T-helper 2 cell treated with Interferon-gamma antibody and Interleukin-4, amounts not matched to agents 5 μg/mL and 100 μg/mL, for 36 hours (primary cell): Measurements from ENCODE around the gene WNK1.

ENCODE experiments used
- DNase-seq: peaks from one replicate; pipeline ENCODE4 v3.0.0; 2021; ENCODE audit warnings: low spot score
- H3K27ac Mint-ChIP-seq: one replicate; pipeline ENCODE4 v1.8.0; 2021; ENCODE audit warnings: mild to moderate bottlenecking, mixed read lengths
- H3K27me3 Mint-ChIP-seq: one replicate; pipeline ENCODE4 v1.8.0; 2021; ENCODE audit warnings: low read depth, mixed read lengths
- H3K36me3 Mint-ChIP-seq: one replicate; pipeline ENCODE4 v1.8.0; 2021; ENCODE audit warnings: low read depth, mixed read lengths
- H3K4me1 Mint-ChIP-seq: one replicate; pipeline ENCODE4 v1.8.0; 2021; ENCODE audit warnings: low read depth, mixed read lengths
- H3K4me3 Mint-ChIP-seq: one replicate; pipeline ENCODE4 v1.8.0; 2022; ENCODE audit warnings: mild to moderate bottlenecking, moderate library complexity, mixed read lengths
- H3K9me3 Mint-ChIP-seq: one replicate; pipeline ENCODE4 v1.8.0; 2021; ENCODE audit warnings: mixed read lengths

WNK1 gene

DNA sequence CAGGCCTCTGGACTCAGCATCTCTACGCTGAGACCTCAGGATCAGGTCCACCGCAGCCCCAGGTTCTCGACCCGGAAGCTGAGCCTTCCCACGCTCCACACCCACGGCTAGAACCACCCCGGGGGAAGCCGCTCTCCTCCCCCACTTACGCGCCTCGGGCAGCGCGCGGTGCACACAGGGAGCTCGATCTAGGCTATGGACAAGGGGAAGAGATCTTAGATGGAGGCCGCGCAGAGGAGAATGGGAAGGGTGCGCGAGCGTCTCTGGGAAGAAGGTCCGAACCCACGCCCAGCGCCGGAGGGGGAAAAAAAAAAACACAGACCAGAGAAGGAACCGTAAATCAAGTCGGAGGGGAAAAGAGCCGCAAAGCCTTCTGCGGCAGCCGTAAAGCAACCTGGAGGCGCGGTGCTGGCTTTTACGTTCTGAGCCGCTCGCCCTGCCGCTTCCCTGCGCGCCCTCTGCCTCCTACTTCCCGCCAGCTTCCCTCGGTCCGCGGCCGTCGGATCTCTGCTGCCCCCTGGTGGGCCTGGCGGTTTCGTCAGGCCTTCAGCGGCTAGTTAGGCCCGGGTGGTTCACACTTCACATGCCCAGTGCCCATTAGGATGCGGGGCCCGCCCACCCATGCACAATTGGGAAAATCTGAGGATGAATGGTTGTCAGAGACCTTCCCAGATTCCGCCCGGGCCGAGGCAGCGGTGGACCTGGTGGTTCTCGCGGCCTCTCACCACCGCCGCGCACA, 197.2 kb downstream of the WNK1 start, which contains the start of gene RAD52:
TSS of gene RAD52 (minus strand) at position 242 of the 739 bp plus-strand sequence. CDS start 16,636 bp downstream, outside the sequence.
- Mint-ChIP-seq H3K9me3 (no peaks in the 10 kb centered on the region), H3K4me1 (peaks cover 28% of the 10 kb centered on the region), H3K4me3 (peak within 1 kb of the TSS; percentile 94), H3K36me3 (peaks cover 12% of the 10 kb centered on the region), H3K27me3 (no peaks in the 10 kb centered on the region), H3K27ac (peak within 1 kb of the TSS; percentile 87)
- peak; percentile 97 for DNase-seq

DNA sequence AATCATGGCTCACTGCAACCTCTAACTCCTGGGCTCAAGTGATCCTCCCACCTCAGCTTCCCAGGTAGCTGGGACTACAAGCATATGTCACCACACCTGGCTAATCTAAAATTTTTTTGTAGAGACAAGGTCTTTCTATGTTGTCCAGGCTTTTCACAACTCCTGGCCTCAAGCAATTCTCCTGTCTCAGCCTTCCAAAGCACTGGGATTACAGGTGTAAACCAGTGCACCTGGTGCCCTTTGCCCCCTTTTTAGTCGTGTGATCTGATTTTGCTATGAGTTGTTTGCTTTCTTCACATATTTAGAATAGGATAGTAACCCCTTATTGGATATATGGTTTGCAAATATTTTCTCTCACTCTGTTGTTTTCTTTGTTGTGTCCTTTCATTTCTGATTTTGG, 198.8 kb downstream of the WNK1 start:
- H3K27me3 Mint-ChIP-seq = no peaks in the 10 kb centered on the region
- H3K4me1 Mint-ChIP-seq = peaks cover 22% of the 10 kb centered on the region
- peak overlapping the region; percentile 44 for H3K4me3 Mint-ChIP-seq
- DNase-seq = no peak
- H3K9me3 Mint-ChIP-seq = no peaks in the 10 kb centered on the region
- H3K27ac Mint-ChIP-seq = peak overlapping the region; percentile 62
- peaks cover 8% of the 10 kb centered on the region for H3K36me3 Mint-ChIP-seq

DNA sequence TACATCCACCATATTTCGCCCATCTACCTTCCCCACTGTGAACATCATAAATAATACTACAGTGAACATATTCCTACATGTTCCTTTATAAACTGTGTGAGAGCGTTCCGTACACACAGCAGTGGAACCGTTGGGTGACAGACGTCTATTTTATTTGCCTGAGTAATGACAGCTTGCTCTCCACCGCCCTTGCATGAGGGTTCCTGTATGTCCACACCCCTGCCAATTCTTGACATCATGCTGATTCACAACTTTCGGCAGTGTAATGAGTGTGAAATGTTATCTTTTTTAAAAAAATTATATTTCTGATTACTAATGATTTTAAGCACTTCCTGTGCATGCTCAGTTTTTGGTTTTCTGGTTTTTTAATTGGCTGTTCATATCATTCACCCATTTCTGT, 201.4 kb downstream of the WNK1 start:
- Mint-ChIP-seq H3K4me3 (no peak overlapping the region), H3K27ac (peak overlapping the region; percentile 49), H3K36me3 (no peaks in the 10 kb centered on the region), H3K9me3 (no peaks in the 10 kb centered on the region), H3K4me1 (peaks cover 10% of the 10 kb centered on the region), H3K27me3 (no peaks in the 10 kb centered on the region)
- peak; percentile 12 for DNase-seq

DNA sequence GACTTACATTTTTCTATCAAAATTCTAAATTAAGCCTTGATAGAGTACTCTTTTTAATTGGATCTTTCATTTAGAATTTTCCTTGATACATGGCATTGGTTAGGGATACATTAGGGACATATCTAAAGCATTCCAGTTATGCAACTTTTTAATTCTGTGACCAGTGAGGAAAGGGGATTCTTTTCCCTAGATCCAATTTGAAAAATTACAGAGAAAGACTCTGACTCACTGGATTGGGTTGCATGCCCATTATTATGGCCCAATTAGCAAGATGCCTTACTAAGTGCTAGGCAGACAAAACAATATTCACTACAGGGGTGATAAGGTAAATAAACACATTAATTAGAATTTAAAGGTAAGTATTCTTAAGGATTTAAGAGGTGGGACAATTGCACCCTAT, 202.4 kb downstream of the WNK1 start:
- DNase-seq = no peak
- no peak overlapping the region for H3K4me3 Mint-ChIP-seq
- no peaks in the 10 kb centered on the region for H3K9me3 Mint-ChIP-seq
- no peaks in the 10 kb centered on the region for H3K36me3 Mint-ChIP-seq
- peaks cover 8% of the 10 kb centered on the region for H3K4me1 Mint-ChIP-seq
- no peaks in the 10 kb centered on the region for H3K27me3 Mint-ChIP-seq
- no peak overlapping the region for H3K27ac Mint-ChIP-seq

DNA sequence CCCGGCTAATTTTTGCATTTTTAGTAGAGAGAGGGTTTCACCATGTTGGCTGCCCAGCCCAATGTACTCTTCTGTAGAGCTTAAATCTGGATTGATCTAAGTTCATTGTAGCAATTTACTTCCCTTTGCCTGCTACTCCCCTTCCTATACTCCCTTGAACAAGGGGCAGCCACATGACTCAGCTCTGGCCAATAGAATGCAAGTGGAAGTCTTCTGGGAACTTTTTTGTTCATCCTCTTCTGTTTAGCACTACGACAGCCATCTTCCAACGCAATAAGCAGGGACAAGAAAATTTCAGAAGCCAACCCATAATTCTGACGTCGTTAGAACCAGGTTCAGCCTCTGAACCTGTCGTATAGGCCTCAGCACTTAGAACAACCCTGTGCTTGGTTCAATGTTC, 203.6 kb downstream of the WNK1 start:
- H3K9me3 Mint-ChIP-seq = no peaks in the 10 kb centered on the region

DNA sequence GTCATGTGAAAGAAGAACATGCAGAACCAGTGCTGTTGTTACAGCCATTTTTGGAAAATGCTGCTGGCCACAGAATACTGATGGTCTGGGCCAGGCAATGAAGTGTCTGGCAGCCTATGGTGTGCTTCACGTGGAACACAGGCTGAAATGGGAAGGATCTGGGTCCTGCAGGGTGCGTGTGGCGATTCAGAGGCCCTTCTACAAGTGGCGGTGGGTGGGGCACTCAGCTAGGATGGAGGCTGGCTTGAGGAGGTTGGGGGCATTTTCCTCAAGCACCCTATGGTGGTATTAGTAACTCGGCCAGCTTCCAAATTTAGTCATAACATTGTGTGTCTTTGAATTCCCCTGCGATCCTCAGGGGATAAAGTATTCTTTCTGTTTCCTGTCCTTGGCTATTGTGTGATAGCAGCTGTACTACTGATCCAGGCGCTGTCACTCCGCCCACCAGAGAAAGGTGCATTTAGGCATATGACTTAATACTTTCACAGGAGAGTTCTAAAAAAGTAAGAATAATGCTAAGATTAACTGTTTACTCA, 206.3 kb downstream of the WNK1 start:
- Mint-ChIP-seq H3K4me3 (no peak overlapping the region), H3K27ac (no peak overlapping the region), H3K9me3 (no peaks in the 10 kb centered on the region), H3K36me3 (no peaks in the 10 kb centered on the region), H3K4me1 (peaks cover 1% of the 10 kb centered on the region), H3K27me3 (no peaks in the 10 kb centered on the region)
- no peak for DNase-seq

More for the DNA sequence above, 203.6 kb downstream of the WNK1 start:
- Mint-ChIP-seq H3K4me1 (peaks cover 7% of the 10 kb centered on the region), H3K27me3 (no peaks in the 10 kb centered on the region), H3K4me3 (no peak overlapping the region), H3K36me3 (no peaks in the 10 kb centered on the region), H3K27ac (no peak overlapping the region)
- no peak for DNase-seq
